ENCODE data around the gene PPP1R15A. TPM values are rescaled to one million over a fixed set of nuclear protein-coding genes. Genes with fewer than 3 reads are reported as not detected.

PPP1R15A gene
- total RNA-seq, 1 donor from 2014 or later = 10.6 TPM

- peak; percentile 99 for DNase-seq (ENCODE audit: low spot score)
- H3K79me2 ChIP-seq (ENCODE audit: low read depth) = no peaks in the 10 kb centered on the region
- peak overlapping the region; percentile 87 for H3K4me2 ChIP-seq
- Mint-ChIP-seq H3K27me3 (ENCODE audit: insufficient read depth, low read depth) (peaks cover 2% of the 10 kb centered on the region), H3K4me1 (peaks cover 27% of the 10 kb centered on the region), H3K36me3 (peaks cover 12% of the 10 kb centered on the region), H3K27ac (peak overlapping the region; percentile 68), H3K4me3 (peak overlapping the region; percentile 88), H3K9me3 (no peaks in the 10 kb centered on the region)
- no peaks in the 10 kb centered on the region for H3K27me3 ChIP-seq
- no peak overlapping the region for H3K9ac ChIP-seq
- peak overlapping the region; percentile 53 for H3K4me3 ChIP-seq
- no peak for TF ChIP-seq EZH2phosphoT487 (IDR thresholded peaks at IDR 0.05)
- no peak for TF ChIP-seq EZH2 (IDR thresholded peaks at IDR 0.05)
- no peaks in the 10 kb centered on the region for H3K9me3 ChIP-seq (ENCODE audit: low read depth)
- peaks cover 27% of the 10 kb centered on the region for H3F3A ChIP-seq (ENCODE audit: low read depth)
- H4K20me1 ChIP-seq (ENCODE audit: low read depth) = no peaks in the 10 kb centered on the region
- no peaks in the 10 kb centered on the region for H3K4me1 ChIP-seq
- peak overlapping the region; percentile 43 for H2AFZ ChIP-seq (replicated peaks)
- peak overlapping the region; percentile 75 for H3K27ac ChIP-seq
- H3K36me3 ChIP-seq = no peaks in the 10 kb centered on the region
These were observed 35.1 kb upstream of the PPP1R15A start for GRCh38 chr19:48837051-48837524.

GRCh38 chr19:48837687-48838086 is 34.5 kb upstream of the PPP1R15A start:
- H3K27ac ChIP-seq = no peak overlapping the region
- H3K27ac Mint-ChIP-seq = no peak overlapping the region
- H3K9me3 Mint-ChIP-seq = no peaks in the 10 kb centered on the region
- TF ChIP-seq EZH2phosphoT487 (IDR thresholded peaks at IDR 0.05) = no peak
- TF ChIP-seq EZH2 (IDR thresholded peaks at IDR 0.05) = no peak
- TF ChIP-seq CTCF (IDR thresholded peaks at IDR 0.05) = no peak
- no peaks in the 10 kb centered on the region for H4K20me1 ChIP-seq (ENCODE audit: low read depth)
- H3K36me3 ChIP-seq = no peaks in the 10 kb centered on the region
- peaks cover 27% of the 10 kb centered on the region for H3F3A ChIP-seq (ENCODE audit: low read depth)
- no peaks in the 10 kb centered on the region for H3K4me1 ChIP-seq
- H3K4me1 Mint-ChIP-seq = peaks cover 30% of the 10 kb centered on the region
- no peaks in the 10 kb centered on the region for H3K79me2 ChIP-seq (ENCODE audit: low read depth)
- H3K36me3 Mint-ChIP-seq = peaks cover 9% of the 10 kb centered on the region
- H3K4me2 ChIP-seq = peak overlapping the region; percentile 87
- no peak overlapping the region for H2AFZ ChIP-seq (replicated peaks)
- H3K4me3 Mint-ChIP-seq = peak overlapping the region; percentile 88
- no peaks in the 10 kb centered on the region for H3K9me3 ChIP-seq (ENCODE audit: low read depth)
- no peaks in the 10 kb centered on the region for H3K27me3 ChIP-seq
- peak; percentile 69 for DNase-seq (ENCODE audit: low spot score)
- peaks cover 2% of the 10 kb centered on the region for H3K27me3 Mint-ChIP-seq (ENCODE audit: insufficient read depth, low read depth)
- H3K9ac ChIP-seq = no peak overlapping the region
- H3K4me3 ChIP-seq = peak overlapping the region; percentile 53

- H2AFZ ChIP-seq (replicated peaks) = no peak overlapping the region
- Mint-ChIP-seq H3K4me3 (no peak overlapping the region), H3K9me3 (no peaks in the 10 kb centered on the region), H3K4me1 (peaks cover 23% of the 10 kb centered on the region), H3K27me3 (ENCODE audit: insufficient read depth, low read depth) (peaks cover 2% of the 10 kb centered on the region), H3K27ac (no peak overlapping the region), H3K36me3 (peaks cover 7% of the 10 kb centered on the region)
- peaks cover 23% of the 10 kb centered on the region for H3F3A ChIP-seq (ENCODE audit: low read depth)
- H3K4me2 ChIP-seq = no peak overlapping the region
- no peak for TF ChIP-seq EZH2 (IDR thresholded peaks at IDR 0.05)
- no peak for TF ChIP-seq CTCF (IDR thresholded peaks at IDR 0.05)
- no peak for TF ChIP-seq EZH2phosphoT487 (IDR thresholded peaks at IDR 0.05)
- H3K9me3 ChIP-seq (ENCODE audit: low read depth) = no peaks in the 10 kb centered on the region
- H3K9ac ChIP-seq = no peak overlapping the region
- no peaks in the 10 kb centered on the region for H3K27me3 ChIP-seq
- H4K20me1 ChIP-seq (ENCODE audit: low read depth) = no peaks in the 10 kb centered on the region
- H3K79me2 ChIP-seq (ENCODE audit: low read depth) = no peaks in the 10 kb centered on the region
- no peaks in the 10 kb centered on the region for H3K36me3 ChIP-seq
- H3K4me1 ChIP-seq = no peaks in the 10 kb centered on the region
- DNase-seq (ENCODE audit: low spot score) = no peak
- no peak overlapping the region for H3K27ac ChIP-seq
- no peak overlapping the region for H3K4me3 ChIP-seq
These were observed 31.2 kb upstream of the PPP1R15A start for GRCh38 chr19:48841047-48841446.

- Histone ChIP-seq H2AFZ (replicated peaks) (no peak overlapping the region), H3K4me1 (no peaks in the 10 kb centered on the region), H3K4me3 (no peak overlapping the region), H3K9ac (no peak overlapping the region), H4K20me1 (ENCODE audit: low read depth) (no peaks in the 10 kb centered on the region), H3K4me2 (no peak overlapping the region), H3K36me3 (no peaks in the 10 kb centered on the region), H3K27ac (no peak overlapping the region), H3F3A (ENCODE audit: low read depth) (peaks cover 17% of the 10 kb centered on the region), H3K79me2 (ENCODE audit: low read depth) (no peaks in the 10 kb centered on the region), H3K27me3 (no peaks in the 10 kb centered on the region), H3K9me3 (ENCODE audit: low read depth) (no peaks in the 10 kb centered on the region)
- Mint-ChIP-seq H3K4me3 (no peak overlapping the region), H3K9me3 (no peaks in the 10 kb centered on the region), H3K4me1 (peaks cover 20% of the 10 kb centered on the region), H3K27me3 (ENCODE audit: insufficient read depth, low read depth) (peaks cover 2% of the 10 kb centered on the region), H3K27ac (no peak overlapping the region), H3K36me3 (peaks cover 7% of the 10 kb centered on the region)
- DNase-seq (ENCODE audit: low spot score) = no peak
- TF ChIP-seq EZH2phosphoT487 (IDR thresholded peaks at IDR 0.05) (no peak), CTCF (IDR thresholded peaks at IDR 0.05) (no peak), EZH2 (IDR thresholded peaks at IDR 0.05) (no peak)
These were observed 30.6 kb upstream of the PPP1R15A start for GRCh38 chr19:48841571-48841970.
